HEK293 (cell line): ENCODE results near the gene FUOM.

ENCODE experiments used
- CTCF ChIA-PET: fragments of 350-600 bp; formaldehyde crosslinking; extraction: SDS; loops from one replicate; lab custom pipeline; 2021; ENCODE audit warnings: antibody characterized with exemption; lab: Yijun Ruan, JAX
- POLR2A ChIA-PET: fragments of 300-600 bp; formaldehyde crosslinking; extraction: SDS; loops from one replicate; lab custom pipeline; 2020; ENCODE audit warnings: antibody characterized with exemption, inconsistent platforms; lab: Yijun Ruan, JAX
- H3K27ac ChIP-seq: fragments of 200-500 bp; sonication (Bioruptor generic); 2 replicates; pipeline ENCODE4 v1.5.1; 2014; ENCODE audit warnings: low read depth, low read length, control low read depth, inconsistent platforms; ENCODE audit errors: extremely low read depth
- H3K36me3 ChIP-seq, 2 experiments: fragments of 200-500 bp in 1 of 2; sonication (Bioruptor generic) in 1 of 2; 1 replicate in 1 of 2; 2 replicates in 1 of 2; pipeline ENCODE4 v1.5.1; 2014 to 2017; ENCODE audit warnings: inconsistent platforms in 2 of 2, low read length in 2 of 2; ENCODE audit not compliant: control insufficient read depth in 2 of 2, insufficient read depth in 1 of 2
- H3K4me1 ChIP-seq: fragments of 200-500 bp; sonication (Bioruptor generic); 2 replicates; pipeline ENCODE4 v1.5.1; 2014; ENCODE audit warnings: mild to moderate bottlenecking, low read length, inconsistent platforms; ENCODE audit not compliant: control insufficient read depth, insufficient read depth
- H3K4me3 ChIP-seq: 2 replicates; pipeline ENCODE4 v1.5.1; 2011; ENCODE audit warnings: low read depth, mild to moderate bottlenecking, control low read depth, low read length, moderate library complexity
- H3K9me3 ChIP-seq: fragments of 200-500 bp; sonication (Bioruptor generic); 2 replicates; pipeline ENCODE4 v1.5.1; 2014; ENCODE audit warnings: low read depth, low read length, inconsistent platforms; ENCODE audit not compliant: control insufficient read depth, insufficient read depth
- GLIS1 ChIP-seq: fragments of 450-650 bp; formaldehyde crosslinking; IDR thresholded peaks from 2 replicates; pipeline ENCODE4 v1.5.1; 2016; ENCODE audit warnings: missing biosample characterization, missing genetic modification characterization
- IKZF3 ChIP-seq: fragments of 450-650 bp; IDR thresholded peaks from 2 replicates; pipeline ENCODE4 v1.5.0; 2018; ENCODE audit warnings: missing biosample characterization, mild to moderate bottlenecking, missing genetic modification characterization, moderate library complexity
- KLF10 ChIP-seq: fragments of 450-650 bp; IDR thresholded peaks from 2 replicates; pipeline ENCODE4 v1.5.1; 2018; ENCODE audit warnings: missing biosample characterization, mild to moderate bottlenecking, missing genetic modification characterization
- KLF16 ChIP-seq: fragments of 450-650 bp; formaldehyde crosslinking; IDR thresholded peaks from 2 replicates; pipeline ENCODE4 v1.5.1; 2017; ENCODE audit warnings: missing biosample characterization, missing genetic modification characterization
- SP2 ChIP-seq: fragments of 450-650 bp; formaldehyde crosslinking; IDR thresholded peaks from 2 replicates; pipeline ENCODE4 v1.5.1; 2016; ENCODE audit warnings: missing biosample characterization, missing genetic modification characterization
- SP3 ChIP-seq: fragments of 450-650 bp; formaldehyde crosslinking; IDR thresholded peaks from 2 replicates; pipeline ENCODE4 v1.5.1; 2016; ENCODE audit warnings: missing biosample characterization, missing genetic modification characterization
- ZBTB17 ChIP-seq: fragments of 450-650 bp; formaldehyde crosslinking; IDR thresholded peaks from 2 replicates; pipeline ENCODE4 v1.5.1; 2016; ENCODE audit warnings: missing biosample characterization, missing genetic modification characterization
- ZBTB20 ChIP-seq: fragments of 450-650 bp; formaldehyde crosslinking; IDR thresholded peaks from 2 replicates; pipeline ENCODE4 v1.5.1; 2016; ENCODE audit warnings: missing biosample characterization, missing genetic modification characterization
- ZBTB21 ChIP-seq: fragments of 450-650 bp; formaldehyde crosslinking; IDR thresholded peaks from 2 replicates; pipeline ENCODE4 v1.5.1; 2017; ENCODE audit warnings: missing biosample characterization, missing genetic modification characterization
- ZBTB8A ChIP-seq: fragments of 450-650 bp; formaldehyde crosslinking; IDR thresholded peaks from 2 replicates; pipeline ENCODE4 v1.5.1; 2016; ENCODE audit warnings: missing biosample characterization, missing genetic modification characterization
- ZFP41 ChIP-seq: fragments of 450-650 bp; formaldehyde crosslinking; IDR thresholded peaks from 2 replicates; pipeline ENCODE4 v1.5.1; 2016; ENCODE audit warnings: missing biosample characterization, missing genetic modification characterization, borderline replicate concordance
- ZFP69B ChIP-seq: fragments of 450-650 bp; formaldehyde crosslinking; IDR thresholded peaks from 2 replicates; pipeline ENCODE4 v1.5.1; 2016; ENCODE audit warnings: missing biosample characterization, missing genetic modification characterization
- ZNF114 ChIP-seq: fragments of 450-650 bp; formaldehyde crosslinking; IDR thresholded peaks from 2 replicates; pipeline ENCODE4 v1.5.0; 2017; ENCODE audit warnings: missing biosample characterization, missing genetic modification characterization
- ZNF169 ChIP-seq: fragments of 450-650 bp; formaldehyde crosslinking; IDR thresholded peaks from 2 replicates; pipeline ENCODE4 v1.5.1; 2016; ENCODE audit warnings: missing biosample characterization, missing genetic modification characterization
- ZNF2 ChIP-seq: fragments of 450-650 bp; formaldehyde crosslinking; IDR thresholded peaks from 2 replicates; pipeline ENCODE4 v1.5.1; 2016; ENCODE audit warnings: missing biosample characterization, missing genetic modification characterization
- ZNF350 ChIP-seq: fragments of 450-650 bp; formaldehyde crosslinking; IDR thresholded peaks from 2 replicates; pipeline ENCODE4 v1.5.0; 2017; ENCODE audit warnings: missing biosample characterization, mild to moderate bottlenecking, missing genetic modification characterization
- ZNF354C ChIP-seq: fragments of 450-650 bp; formaldehyde crosslinking; IDR thresholded peaks from 2 replicates; pipeline ENCODE4 v1.5.1; 2016; ENCODE audit warnings: missing biosample characterization, missing genetic modification characterization, low read depth, borderline replicate concordance
- ZNF544 ChIP-seq: fragments of 450-650 bp; formaldehyde crosslinking; IDR thresholded peaks from 2 replicates; pipeline ENCODE4 v1.5.0; 2017; ENCODE audit warnings: missing biosample characterization, missing genetic modification characterization
- ZNF600 ChIP-seq: fragments of 450-650 bp; formaldehyde crosslinking; IDR thresholded peaks from 2 replicates; pipeline ENCODE4 v1.5.1; 2016; ENCODE audit warnings: missing biosample characterization, missing genetic modification characterization
- ZNF626 ChIP-seq: fragments of 450-650 bp; sonication (Bioruptor Pico); formaldehyde crosslinking; IDR thresholded peaks from 2 replicates; pipeline ENCODE4 v1.5.1; 2018; ENCODE audit warnings: missing biosample characterization, missing genetic modification characterization, inconsistent platforms
- ZSCAN30 ChIP-seq: fragments of 450-650 bp; IDR thresholded peaks from 2 replicates; pipeline ENCODE4 v1.5.1; 2018; ENCODE audit warnings: missing biosample characterization, mild to moderate bottlenecking, missing genetic modification characterization, moderate library complexity
- TF ChIP-seq, protein P1 (sequence below): fragments of 450-650 bp; formaldehyde crosslinking; IDR thresholded peaks from 2 replicates; pipeline ENCODE4 v1.5.1; 2016; ENCODE audit warnings: missing biosample characterization, missing genetic modification characterization
- TF ChIP-seq, protein P2 (sequence below): fragments of 450-650 bp; formaldehyde crosslinking; IDR thresholded peaks from 2 replicates; pipeline ENCODE4 v1.5.1; 2016; ENCODE audit warnings: missing biosample characterization, missing genetic modification characterization
- TF ChIP-seq, protein P3 (sequence below): fragments of 450-650 bp; formaldehyde crosslinking; IDR thresholded peaks from 2 replicates; pipeline ENCODE4 v1.5.1; 2016; ENCODE audit warnings: missing biosample characterization, missing genetic modification characterization
- TF ChIP-seq, protein P4 (sequence below): fragments of 450-650 bp; formaldehyde crosslinking; IDR thresholded peaks from 2 replicates; pipeline ENCODE4 v1.5.1; 2016; ENCODE audit warnings: missing biosample characterization, missing genetic modification characterization
- TF ChIP-seq, protein P5 (sequence below): fragments of 450-650 bp; formaldehyde crosslinking; IDR thresholded peaks from 2 replicates; pipeline ENCODE4 v1.5.0; 2017; ENCODE audit warnings: missing biosample characterization, missing genetic modification characterization, borderline replicate concordance

FUOM gene

DNA sequence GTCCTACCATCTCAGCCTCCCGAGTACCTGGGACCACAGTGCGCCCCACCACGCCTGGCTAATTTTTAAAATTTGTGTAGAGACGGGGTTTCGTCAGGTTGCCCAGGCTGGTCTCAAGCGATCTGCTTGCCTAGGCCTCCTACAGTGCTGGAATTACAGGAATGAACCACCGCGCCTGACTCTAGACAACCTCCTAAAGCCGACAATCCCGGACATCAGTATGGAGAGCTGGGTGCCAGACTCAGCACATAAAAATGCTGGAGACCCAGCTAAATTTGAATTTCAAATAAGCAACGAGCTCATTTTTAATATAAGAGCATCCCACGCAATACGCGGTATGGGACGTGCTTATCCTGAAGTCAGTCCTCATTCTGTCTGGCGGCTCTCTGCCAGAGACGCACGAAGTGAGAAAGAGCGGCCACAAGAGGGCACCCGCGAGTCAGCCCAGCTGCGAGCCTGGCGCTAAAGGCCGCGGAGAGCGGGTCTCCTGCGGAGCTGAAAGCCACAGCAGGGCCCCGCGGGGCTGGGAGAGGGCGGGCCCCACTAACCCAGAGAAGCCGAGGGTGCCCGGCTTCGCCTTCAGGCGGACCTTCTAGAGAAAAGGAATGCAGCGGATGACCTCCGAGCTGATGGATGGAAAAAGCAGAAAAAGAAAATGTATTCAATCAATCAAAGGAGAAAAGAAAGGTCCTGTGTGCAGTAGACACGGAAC, 28.2 kb downstream of the FUOM start:
- peaks cover 11% of the 10 kb centered on the region for H3K4me1 ChIP-seq
- H3K36me3 ChIP-seq = no peaks in the 10 kb centered on the region
- no peak overlapping the region for H3K27ac ChIP-seq
- no peaks in the 10 kb centered on the region for H3K9me3 ChIP-seq
- ChIA-PET CTCF (interaction anchor here (0.6 to 2.6 kb wide), 44 partner anchors 9 to 1060 kb away, joined by 3 to 27 read pairs (median 4); partner anchors contain the start of gene PRAP1), POLR2A (interaction anchor here (0.6 to 1.1 kb wide), 3 partner anchors 22 to 73 kb away, joined by 3 to 5 read pairs (median 5); partner anchors contain the start of gene ECHS1)
- no peak overlapping the region for H3K4me3 ChIP-seq
- no peak for TF ChIP-seq ZFP41 (tag by site-specific recombination)
- TF ChIP-seq ZNF350 (tag by site-specific recombination) = no peak
- no peak for TF ChIP-seq ZNF626 (tag by site-specific recombination)
- TF ChIP-seq ZBTB8A (tag by site-specific recombination) = peak; percentile 89
- TF ChIP-seq, protein P1, sequence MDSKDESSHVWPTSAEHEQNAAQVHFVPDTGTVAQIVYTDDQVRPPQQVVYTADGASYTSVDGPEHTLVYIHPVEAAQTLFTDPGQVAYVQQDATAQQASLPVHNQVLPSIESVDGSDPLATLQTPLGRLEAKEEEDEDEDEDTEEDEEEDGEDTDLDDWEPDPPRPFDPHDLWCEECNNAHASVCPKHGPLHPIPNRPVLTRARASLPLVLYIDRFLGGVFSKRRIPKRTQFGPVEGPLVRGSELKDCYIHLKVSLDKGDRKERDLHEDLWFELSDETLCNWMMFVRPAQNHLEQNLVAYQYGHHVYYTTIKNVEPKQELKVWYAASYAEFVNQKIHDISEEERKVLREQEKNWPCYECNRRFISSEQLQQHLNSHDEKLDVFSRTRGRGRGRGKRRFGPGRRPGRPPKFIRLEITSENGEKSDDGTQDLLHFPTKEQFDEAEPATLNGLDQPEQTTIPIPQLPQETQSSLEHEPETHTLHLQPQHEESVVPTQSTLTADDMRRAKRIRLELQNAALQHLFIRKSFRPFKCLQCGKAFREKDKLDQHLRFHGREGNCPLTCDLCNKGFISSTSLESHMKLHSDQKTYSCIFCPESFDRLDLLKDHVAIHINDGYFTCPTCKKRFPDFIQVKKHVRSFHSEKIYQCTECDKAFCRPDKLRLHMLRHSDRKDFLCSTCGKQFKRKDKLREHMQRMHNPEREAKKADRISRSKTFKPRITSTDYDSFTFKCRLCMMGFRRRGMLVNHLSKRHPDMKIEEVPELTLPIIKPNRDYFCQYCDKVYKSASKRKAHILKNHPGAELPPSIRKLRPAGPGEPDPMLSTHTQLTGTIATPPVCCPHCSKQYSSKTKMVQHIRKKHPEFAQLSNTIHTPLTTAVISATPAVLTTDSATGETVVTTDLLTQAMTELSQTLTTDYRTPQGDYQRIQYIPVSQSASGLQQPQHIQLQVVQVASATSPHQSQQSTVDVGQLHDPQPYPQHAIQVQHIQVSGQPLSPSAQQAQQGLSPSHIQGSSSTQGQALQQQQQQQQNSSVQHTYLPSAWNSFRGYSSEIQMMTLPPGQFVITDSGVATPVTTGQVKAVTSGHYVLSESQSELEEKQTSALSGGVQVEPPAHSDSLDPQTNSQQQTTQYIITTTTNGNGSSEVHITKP (tag by site-specific recombination) = peak; percentile 92
- TF ChIP-seq IKZF3 (tag by site-specific recombination) = no peak
- TF ChIP-seq KLF10 (tag by site-specific recombination) = peak; percentile 58; the same call in 1 of the 2 replicates
- TF ChIP-seq ZNF2 (tag by site-specific recombination) = no peak
- no peak for TF ChIP-seq ZNF169
- TF ChIP-seq SP2 = peak; percentile 13; the same call in 1 of the 2 replicates
- peak; percentile 97 for TF ChIP-seq ZFP69B (tag by site-specific recombination)
- peak; percentile 74 for TF ChIP-seq ZNF600 (tag by site-specific recombination)
- TF ChIP-seq ZNF354C = no peak
- TF ChIP-seq, protein P2, sequence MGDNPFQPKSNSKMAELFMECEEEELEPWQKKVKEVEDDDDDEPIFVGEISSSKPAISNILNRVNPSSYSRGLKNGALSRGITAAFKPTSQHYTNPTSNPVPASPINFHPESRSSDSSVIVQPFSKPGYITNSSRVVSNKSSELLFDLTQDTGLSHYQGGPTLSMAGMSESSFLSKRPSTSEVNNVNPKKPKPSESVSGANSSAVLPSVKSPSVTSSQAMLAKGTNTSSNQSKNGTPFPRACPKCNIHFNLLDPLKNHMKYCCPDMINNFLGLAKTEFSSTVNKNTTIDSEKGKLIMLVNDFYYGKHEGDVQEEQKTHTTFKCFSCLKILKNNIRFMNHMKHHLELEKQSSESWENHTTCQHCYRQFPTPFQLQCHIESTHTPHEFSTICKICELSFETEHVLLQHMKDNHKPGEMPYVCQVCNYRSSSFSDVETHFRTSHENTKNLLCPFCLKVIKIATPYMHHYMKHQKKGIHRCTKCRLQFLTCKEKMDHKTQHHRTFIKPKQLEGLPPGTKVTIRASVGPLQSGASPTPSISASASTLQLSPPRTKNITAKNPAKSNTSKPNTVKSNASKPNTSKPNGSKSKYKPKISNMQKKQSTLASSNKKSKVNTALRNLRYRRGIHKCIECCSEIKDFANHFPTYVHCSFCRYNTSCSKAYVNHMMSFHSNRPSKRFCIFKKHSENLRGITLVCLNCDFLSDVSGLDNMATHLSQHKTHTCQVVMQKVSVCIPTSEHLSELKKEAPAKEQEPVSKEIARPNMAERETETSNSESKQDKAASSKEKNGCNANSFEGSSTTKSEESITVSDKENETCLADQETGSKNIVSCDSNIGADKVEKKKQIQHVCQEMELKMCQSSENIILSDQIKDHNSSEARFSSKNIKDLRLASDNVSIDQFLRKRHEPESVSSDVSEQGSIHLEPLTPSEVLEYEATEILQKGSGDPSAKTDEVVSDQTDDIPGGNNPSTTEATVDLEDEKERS (tag by site-specific recombination) = no peak
- no peak for TF ChIP-seq ZNF114
- TF ChIP-seq, protein P3, sequence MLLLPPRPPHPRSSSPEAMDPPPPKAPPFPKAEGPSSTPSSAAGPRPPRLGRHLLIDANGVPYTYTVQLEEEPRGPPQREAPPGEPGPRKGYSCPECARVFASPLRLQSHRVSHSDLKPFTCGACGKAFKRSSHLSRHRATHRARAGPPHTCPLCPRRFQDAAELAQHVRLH (tag by site-specific recombination) = no peak
- peak; percentile 80 for TF ChIP-seq GLIS1 (tag by site-specific recombination)
- TF ChIP-seq, protein P4, sequence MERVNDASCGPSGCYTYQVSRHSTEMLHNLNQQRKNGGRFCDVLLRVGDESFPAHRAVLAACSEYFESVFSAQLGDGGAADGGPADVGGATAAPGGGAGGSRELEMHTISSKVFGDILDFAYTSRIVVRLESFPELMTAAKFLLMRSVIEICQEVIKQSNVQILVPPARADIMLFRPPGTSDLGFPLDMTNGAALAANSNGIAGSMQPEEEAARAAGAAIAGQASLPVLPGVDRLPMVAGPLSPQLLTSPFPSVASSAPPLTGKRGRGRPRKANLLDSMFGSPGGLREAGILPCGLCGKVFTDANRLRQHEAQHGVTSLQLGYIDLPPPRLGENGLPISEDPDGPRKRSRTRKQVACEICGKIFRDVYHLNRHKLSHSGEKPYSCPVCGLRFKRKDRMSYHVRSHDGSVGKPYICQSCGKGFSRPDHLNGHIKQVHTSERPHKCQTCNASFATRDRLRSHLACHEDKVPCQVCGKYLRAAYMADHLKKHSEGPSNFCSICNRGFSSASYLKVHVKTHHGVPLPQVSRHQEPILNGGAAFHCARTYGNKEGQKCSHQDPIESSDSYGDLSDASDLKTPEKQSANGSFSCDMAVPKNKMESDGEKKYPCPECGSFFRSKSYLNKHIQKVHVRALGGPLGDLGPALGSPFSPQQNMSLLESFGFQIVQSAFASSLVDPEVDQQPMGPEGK (tag by site-specific recombination) = peak; percentile 42; the same call in 1 of the 2 replicates
- no peak for TF ChIP-seq ZNF544
- TF ChIP-seq ZBTB17 (tag by site-specific recombination) = peak; percentile 75; the same call in 1 of the 2 replicates
- TF ChIP-seq, protein P5, sequence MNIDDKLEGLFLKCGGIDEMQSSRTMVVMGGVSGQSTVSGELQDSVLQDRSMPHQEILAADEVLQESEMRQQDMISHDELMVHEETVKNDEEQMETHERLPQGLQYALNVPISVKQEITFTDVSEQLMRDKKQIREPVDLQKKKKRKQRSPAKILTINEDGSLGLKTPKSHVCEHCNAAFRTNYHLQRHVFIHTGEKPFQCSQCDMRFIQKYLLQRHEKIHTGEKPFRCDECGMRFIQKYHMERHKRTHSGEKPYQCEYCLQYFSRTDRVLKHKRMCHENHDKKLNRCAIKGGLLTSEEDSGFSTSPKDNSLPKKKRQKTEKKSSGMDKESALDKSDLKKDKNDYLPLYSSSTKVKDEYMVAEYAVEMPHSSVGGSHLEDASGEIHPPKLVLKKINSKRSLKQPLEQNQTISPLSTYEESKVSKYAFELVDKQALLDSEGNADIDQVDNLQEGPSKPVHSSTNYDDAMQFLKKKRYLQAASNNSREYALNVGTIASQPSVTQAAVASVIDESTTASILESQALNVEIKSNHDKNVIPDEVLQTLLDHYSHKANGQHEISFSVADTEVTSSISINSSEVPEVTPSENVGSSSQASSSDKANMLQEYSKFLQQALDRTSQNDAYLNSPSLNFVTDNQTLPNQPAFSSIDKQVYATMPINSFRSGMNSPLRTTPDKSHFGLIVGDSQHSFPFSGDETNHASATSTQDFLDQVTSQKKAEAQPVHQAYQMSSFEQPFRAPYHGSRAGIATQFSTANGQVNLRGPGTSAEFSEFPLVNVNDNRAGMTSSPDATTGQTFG = no peak
- peak; percentile 78; the same call in 1 of the 2 replicates for TF ChIP-seq ZSCAN30 (tag by site-specific recombination)
- peak; percentile 30; the same call in 1 of the 2 replicates for TF ChIP-seq SP3 (tag by site-specific recombination)
- peak; percentile 57; the same call in 1 of the 2 replicates for TF ChIP-seq ZBTB20
- no peak for TF ChIP-seq KLF16
- no peak for TF ChIP-seq ZBTB21 (tag by site-specific recombination)
